OCI-M2 (cell line): ENCODE results near the gene CTAGE9.
"Not testable (repeated sequence)": the region's sequence is repeated elsewhere in the genome, so short reads cannot be mapped to it uniquely, and the experiment has no call there.

Source experiments
- DNase-seq: peaks from one replicate; lab custom pipeline; 2025; ENCODE audit not compliant: unreplicated experiment; lab: John Stamatoyannopoulos, UW

Gene CTAGE9

GRCh38 chr6:131710917-131711316, at the start of gene CTAGE9:
TSS of gene CTAGE9 (minus strand) at chr6:131711017. CDS start at chr6:131711017, 0 bp downstream.
- not testable (repeated sequence) for DNase-seq

- no peak for DNase-seq
These were observed 48.1 kb upstream of the CTAGE9 start for GRCh38 chr6:131758920-131759319.

GRCh38 chr6:131756039-131756438, 45.2 kb upstream of the CTAGE9 start:
- DNase-seq, result no peak

GRCh38 chr6:131755597-131755996, 44.8 kb upstream of the CTAGE9 start:
- no peak for DNase-seq

- DNase-seq, result no peak
These were observed 44.1 kb upstream of the CTAGE9 start for GRCh38 chr6:131754715-131755567.

GRCh38 chr6:131754088-131754487, 43.3 kb upstream of the CTAGE9 start:
- DNase-seq, result no peak

- not testable (repeated sequence) for DNase-seq
These were observed 40.3 kb upstream of the CTAGE9 start for GRCh38 chr6:131751012-131751715.

GRCh38 chr6:131749023-131749422, 38.2 kb upstream of the CTAGE9 start:
- no peak for DNase-seq

GRCh38 chr6:131747821-131748353, 37.1 kb upstream of the CTAGE9 start:
- no peak for DNase-seq

GRCh38 chr6:131745476-131745875, 34.7 kb upstream of the CTAGE9 start:
- no peak for DNase-seq

- DNase-seq, result no peak
These were observed 33.8 kb upstream of the CTAGE9 start for GRCh38 chr6:131744432-131745287.

GRCh38 chr6:131741688-131742393, 31.0 kb upstream of the CTAGE9 start:
- DNase-seq, result no peak

GRCh38 chr6:131740161-131740560, 29.3 kb upstream of the CTAGE9 start:
- DNase-seq, result no peak

- DNase-seq, result no peak
These were observed 28.3 kb upstream of the CTAGE9 start for GRCh38 chr6:131739136-131739535.

- no peak for DNase-seq
These were observed 26.0 kb upstream of the CTAGE9 start for GRCh38 chr6:131736811-131737210.

GRCh38 chr6:131736003-131736596, 25.3 kb upstream of the CTAGE9 start:
- DNase-seq, result no peak

- no peak for DNase-seq
These were observed 22.7 kb upstream of the CTAGE9 start for GRCh38 chr6:131733376-131734016.

- DNase-seq, result no peak
These were observed 20.4 kb upstream of the CTAGE9 start for GRCh38 chr6:131731224-131731623.

GRCh38 chr6:131730264-131730663, 19.4 kb upstream of the CTAGE9 start:
- no peak for DNase-seq

- no peak for DNase-seq
These were observed 18.7 kb upstream of the CTAGE9 start for GRCh38 chr6:131729550-131729949.
